ENCODE measurements around the gene PTPRM.

- TF ChIP-seq EZH2 (IDR thresholded peaks at IDR 0.05; ENCODE audit: borderline replicate concordance, low read depth, low read length, poor library complexity, severe bottlenecking) (no peak), CTCF (conservative IDR thresholded peaks at IDR 0.05; ENCODE audit: low read depth, low read length) (no peak)
Measured at GRCh38 chr18:7678801-7679200, 111.7 kb downstream of the PTPRM start.
